ENCODE measurements around the gene C1QA. TPM values are rescaled to one million over a fixed set of nuclear protein-coding genes. Genes with fewer than 3 reads are reported as not detected.

Gene C1QA
- total and polyA plus RNA-seq, 2 of the 13 experiments (the other 11 are each of a cell fraction or from before 2014, with no cell fraction given) = not detected

DNA sequence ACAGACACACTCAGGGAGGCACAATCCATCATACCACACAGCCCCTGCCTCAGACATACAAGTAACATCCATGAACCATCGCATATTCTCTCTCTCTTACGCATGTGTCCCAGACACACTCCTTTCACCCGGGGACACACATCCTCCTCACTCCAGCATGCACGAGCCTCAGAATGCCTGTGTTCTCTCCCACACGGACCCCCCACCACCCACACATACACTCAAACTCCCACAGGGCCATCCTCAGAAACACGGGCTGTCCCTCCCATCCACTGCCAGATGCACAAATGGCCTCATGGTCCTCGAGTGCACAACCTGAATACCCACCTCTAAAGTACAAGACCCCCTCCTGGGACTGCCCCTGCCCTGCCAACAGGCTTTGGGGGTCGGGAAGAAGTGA, 4.8 kb downstream of the C1QA start:
- ATAC-seq (no peak), FAIRE-seq (no peak), DNase-seq (ENCODE audit: low spot score) (no peak)
- Histone ChIP-seq H3K4me1 (ENCODE audit: insufficient read depth, low read length) (no peaks in the 10 kb centered on the region), H3K79me2 (ENCODE audit: insufficient read depth, low read length) (no peaks in the 10 kb centered on the region), H3K36me3 (replicated peaks in 1 of 2; ENCODE audit: control insufficient read depth in 1 of 2, insufficient read depth in 2 of 2, low read length in 2 of 2) (no peaks in the 10 kb centered on the region), H3K9ac (ENCODE audit: insufficient read depth, low read depth, low read length) (no peak overlapping the region), H3K4me2 (ENCODE audit: low read depth, low read length) (no peak overlapping the region), H3K27me3 (ENCODE audit: control insufficient read depth in 1 of 2, insufficient read depth in 2 of 2, low read length in 2 of 2) (peaks cover 6 to 19% of the 10 kb centered on the region in 2 experiments; a peak in 3 of 5 replicates), H3K4me3 (replicated peaks in 1 of 3; ENCODE audit: insufficient read depth in 1 of 3, low read depth in 2 of 3, low read length in 3 of 3) (no peak overlapping the region), H3K9me3 (ENCODE audit: low read length) (no peaks in the 10 kb centered on the region), H4K20me1 (ENCODE audit: insufficient read depth, low read length) (peaks cover 3% of the 10 kb centered on the region; the same call in 1 of the 2 replicates), H3K27ac (ENCODE audit: extremely low read length, insufficient read depth, low read length) (no peak overlapping the region), H2AFZ (ENCODE audit: low read length) (no peak overlapping the region)
- ChIA-PET CTCF (ENCODE audit: low intra/inter-chr PET ratio, low total read pairs) (interaction anchor here (1.4 to 3.4 kb wide), 2 partner anchors 220 to 225 kb away, joined by 7 to 43 read pairs; no protein-coding TSS in a partner anchor), POLR2A (no interaction called here)
- intact Hi-C loops (cut with micrococcal nuclease; ENCODE audit: unreplicated experiment) = no loop called here
- in situ Hi-C loops (cut with HindIII; ENCODE audit: extremely low pct_ligation_motif_present, low pct_unique_long_range_greater_than_20kb) = loop anchor here (5.0 to 10.0 kb wide), 2 partner anchors 224 to 506 kb away; no protein-coding TSS in a partner anchor
- no peak for TF ChIP-seq TCF12 (IDR thresholded peaks at IDR 0.05)
- TF ChIP-seq TCF12 (CRISPR knock-in tag; IDR thresholded peaks at IDR 0.05) = no peak
- no peak for TF ChIP-seq AHR (CRISPR knock-in tag; IDR thresholded peaks at IDR 0.05)
- TF ChIP-seq ZMYM4 (CRISPR knock-in tag; IDR thresholded peaks at IDR 0.05) = no peak
- TF ChIP-seq, protein P1, sequence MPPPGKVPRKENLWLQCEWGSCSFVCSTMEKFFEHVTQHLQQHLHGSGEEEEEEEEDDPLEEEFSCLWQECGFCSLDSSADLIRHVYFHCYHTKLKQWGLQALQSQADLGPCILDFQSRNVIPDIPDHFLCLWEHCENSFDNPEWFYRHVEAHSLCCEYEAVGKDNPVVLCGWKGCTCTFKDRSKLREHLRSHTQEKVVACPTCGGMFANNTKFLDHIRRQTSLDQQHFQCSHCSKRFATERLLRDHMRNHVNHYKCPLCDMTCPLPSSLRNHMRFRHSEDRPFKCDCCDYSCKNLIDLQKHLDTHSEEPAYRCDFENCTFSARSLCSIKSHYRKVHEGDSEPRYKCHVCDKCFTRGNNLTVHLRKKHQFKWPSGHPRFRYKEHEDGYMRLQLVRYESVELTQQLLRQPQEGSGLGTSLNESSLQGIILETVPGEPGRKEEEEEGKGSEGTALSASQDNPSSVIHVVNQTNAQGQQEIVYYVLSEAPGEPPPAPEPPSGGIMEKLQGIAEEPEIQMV (CRISPR knock-in tag; IDR thresholded peaks at IDR 0.05; ENCODE audit: low read depth) = no peak
- no peak for TF ChIP-seq KAT2B (IDR thresholded peaks at IDR 0.05; ENCODE audit: borderline replicate concordance, low read depth, low read length)
- no peak for TF ChIP-seq NFRKB (IDR thresholded peaks at IDR 0.05)
- TF ChIP-seq ZNF253 (CRISPR knock-in tag; IDR thresholded peaks at IDR 0.05; ENCODE audit: borderline replicate concordance) = no peak
- no peak for TF ChIP-seq ZFY (CRISPR knock-in tag; IDR thresholded peaks at IDR 0.05)
- TF ChIP-seq, protein P2, sequence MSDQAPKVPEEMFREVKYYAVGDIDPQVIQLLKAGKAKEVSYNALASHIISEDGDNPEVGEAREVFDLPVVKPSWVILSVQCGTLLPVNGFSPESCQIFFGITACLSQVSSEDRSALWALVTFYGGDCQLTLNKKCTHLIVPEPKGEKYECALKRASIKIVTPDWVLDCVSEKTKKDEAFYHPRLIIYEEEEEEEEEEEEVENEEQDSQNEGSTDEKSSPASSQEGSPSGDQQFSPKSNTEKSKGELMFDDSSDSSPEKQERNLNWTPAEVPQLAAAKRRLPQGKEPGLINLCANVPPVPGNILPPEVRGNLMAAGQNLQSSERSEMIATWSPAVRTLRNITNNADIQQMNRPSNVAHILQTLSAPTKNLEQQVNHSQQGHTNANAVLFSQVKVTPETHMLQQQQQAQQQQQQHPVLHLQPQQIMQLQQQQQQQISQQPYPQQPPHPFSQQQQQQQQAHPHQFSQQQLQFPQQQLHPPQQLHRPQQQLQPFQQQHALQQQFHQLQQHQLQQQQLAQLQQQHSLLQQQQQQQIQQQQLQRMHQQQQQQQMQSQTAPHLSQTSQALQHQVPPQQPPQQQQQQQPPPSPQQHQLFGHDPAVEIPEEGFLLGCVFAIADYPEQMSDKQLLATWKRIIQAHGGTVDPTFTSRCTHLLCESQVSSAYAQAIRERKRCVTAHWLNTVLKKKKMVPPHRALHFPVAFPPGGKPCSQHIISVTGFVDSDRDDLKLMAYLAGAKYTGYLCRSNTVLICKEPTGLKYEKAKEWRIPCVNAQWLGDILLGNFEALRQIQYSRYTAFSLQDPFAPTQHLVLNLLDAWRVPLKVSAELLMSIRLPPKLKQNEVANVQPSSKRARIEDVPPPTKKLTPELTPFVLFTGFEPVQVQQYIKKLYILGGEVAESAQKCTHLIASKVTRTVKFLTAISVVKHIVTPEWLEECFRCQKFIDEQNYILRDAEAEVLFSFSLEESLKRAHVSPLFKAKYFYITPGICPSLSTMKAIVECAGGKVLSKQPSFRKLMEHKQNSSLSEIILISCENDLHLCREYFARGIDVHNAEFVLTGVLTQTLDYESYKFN (CRISPR knock-in tag; conservative IDR thresholded peaks at IDR 0.05) = no peak
- TF ChIP-seq, protein P3, sequence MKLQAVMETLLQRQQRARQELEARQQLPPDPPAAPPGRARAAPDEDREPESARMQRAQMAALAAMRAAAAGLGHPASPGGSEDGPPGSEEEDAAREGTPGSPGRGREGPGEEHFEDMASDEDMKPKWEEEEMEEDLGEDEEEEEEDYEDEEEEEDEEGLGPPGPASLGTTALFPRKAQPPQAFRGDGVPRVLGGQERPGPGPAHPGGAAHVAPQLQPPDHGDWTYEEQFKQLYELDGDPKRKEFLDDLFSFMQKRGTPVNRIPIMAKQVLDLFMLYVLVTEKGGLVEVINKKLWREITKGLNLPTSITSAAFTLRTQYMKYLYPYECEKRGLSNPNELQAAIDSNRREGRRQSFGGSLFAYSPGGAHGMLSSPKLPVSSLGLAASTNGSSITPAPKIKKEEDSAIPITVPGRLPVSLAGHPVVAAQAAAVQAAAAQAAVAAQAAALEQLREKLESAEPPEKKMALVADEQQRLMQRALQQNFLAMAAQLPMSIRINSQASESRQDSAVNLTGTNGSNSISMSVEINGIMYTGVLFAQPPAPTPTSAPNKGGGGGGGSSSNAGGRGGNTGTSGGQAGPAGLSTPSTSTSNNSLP (IDR thresholded peaks at IDR 0.05; ENCODE audit: low read depth, low read length) = no peak
- no peak for TF ChIP-seq ZNF556 (CRISPR knock-in tag; IDR thresholded peaks at IDR 0.05; ENCODE audit: borderline replicate concordance)
- TF ChIP-seq ZFP41 (CRISPR knock-in tag; IDR thresholded peaks at IDR 0.05; ENCODE audit: borderline replicate concordance) = no peak
- TF ChIP-seq HMGA1 (CRISPR knock-in tag; conservative IDR thresholded peaks at IDR 0.05) = no peak
- no TSS peak for BruUV-seq (replicated peaks)
- 13% methylated on average over 8 of the region's 8 CpGs for WGBS (ENCODE audit: low lambda C conversion rate)

All from HepG2 (cell line).